Muscle of back (tissue), 11 donors: ENCODE measurements around the gene VSTM2B. TPM values are rescaled to one million over a fixed set of nuclear protein-coding genes. Genes with fewer than 3 reads are reported as not detected.
"Not testable (repeated sequence)": the region's sequence is repeated elsewhere in the genome, so short reads cannot be mapped to it uniquely, and the experiment has no call there.

Source experiments
- DNase-seq, 3 donors: peaks; one replicate each; pipeline versions ENCODE4 v3.0.0 to v3.0.0-alpha.2; 2013
- polyA plus RNA-seq, 10 donors: library from polyadenylated mRNA; unstranded; fragments of 120-200 nt; gene quantifications; one replicate each; pipeline ENCODE4 v1.2.1, GENCODE V29; 2013; ENCODE audit not compliant: insufficient read length in 10 of 10

The VSTM2B gene
- polyA plus RNA-seq, 10 donors: 0.14 to 0.52 (median 0.42) TPM; not detected in 5

- DNase-seq: no peak
Measured at GRCh38 chr19:29545866-29546582, 20.2 kb downstream of the VSTM2B start.

DNA sequence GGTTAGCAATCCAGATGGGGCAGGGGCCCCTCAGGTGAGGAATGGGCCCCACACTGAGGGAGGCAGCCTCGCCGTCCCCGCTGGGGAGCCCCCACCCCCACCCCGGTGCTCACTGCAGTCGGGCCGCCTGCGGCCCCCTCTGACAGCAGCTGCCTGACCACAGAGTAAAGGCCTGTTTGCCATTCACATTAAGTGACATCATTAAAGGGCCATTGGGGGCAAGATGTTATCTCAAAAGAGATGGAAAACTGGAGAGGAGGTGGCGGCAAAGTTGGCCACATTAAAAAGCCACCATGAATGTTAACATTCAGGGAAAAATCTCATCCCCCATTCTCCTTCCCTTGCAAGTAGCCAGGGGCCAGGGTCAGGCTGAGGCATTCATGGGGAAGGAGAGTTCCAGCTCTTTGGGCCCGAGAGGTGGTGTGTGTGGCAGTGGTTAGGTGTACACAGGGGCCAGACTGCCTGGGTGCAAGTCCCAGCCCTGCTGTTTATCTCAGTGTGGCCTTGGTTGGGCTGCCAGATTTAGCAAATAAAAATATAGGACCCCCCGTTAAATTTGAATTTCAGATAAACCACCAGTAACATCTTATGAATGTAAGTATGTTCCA lies 20.9 kb downstream of the VSTM2B start:
- DNase-seq: no peak

- DNase-seq: no peak
Measured at GRCh38 chr19:29547361-29547960, 21.7 kb downstream of the VSTM2B start.

- no peak for DNase-seq
Measured at GRCh38 chr19:29547981-29548380, 22.2 kb downstream of the VSTM2B start.

- DNase-seq: no peak
Measured at GRCh38 chr19:29548483-29549085, 22.8 kb downstream of the VSTM2B start.

DNA sequence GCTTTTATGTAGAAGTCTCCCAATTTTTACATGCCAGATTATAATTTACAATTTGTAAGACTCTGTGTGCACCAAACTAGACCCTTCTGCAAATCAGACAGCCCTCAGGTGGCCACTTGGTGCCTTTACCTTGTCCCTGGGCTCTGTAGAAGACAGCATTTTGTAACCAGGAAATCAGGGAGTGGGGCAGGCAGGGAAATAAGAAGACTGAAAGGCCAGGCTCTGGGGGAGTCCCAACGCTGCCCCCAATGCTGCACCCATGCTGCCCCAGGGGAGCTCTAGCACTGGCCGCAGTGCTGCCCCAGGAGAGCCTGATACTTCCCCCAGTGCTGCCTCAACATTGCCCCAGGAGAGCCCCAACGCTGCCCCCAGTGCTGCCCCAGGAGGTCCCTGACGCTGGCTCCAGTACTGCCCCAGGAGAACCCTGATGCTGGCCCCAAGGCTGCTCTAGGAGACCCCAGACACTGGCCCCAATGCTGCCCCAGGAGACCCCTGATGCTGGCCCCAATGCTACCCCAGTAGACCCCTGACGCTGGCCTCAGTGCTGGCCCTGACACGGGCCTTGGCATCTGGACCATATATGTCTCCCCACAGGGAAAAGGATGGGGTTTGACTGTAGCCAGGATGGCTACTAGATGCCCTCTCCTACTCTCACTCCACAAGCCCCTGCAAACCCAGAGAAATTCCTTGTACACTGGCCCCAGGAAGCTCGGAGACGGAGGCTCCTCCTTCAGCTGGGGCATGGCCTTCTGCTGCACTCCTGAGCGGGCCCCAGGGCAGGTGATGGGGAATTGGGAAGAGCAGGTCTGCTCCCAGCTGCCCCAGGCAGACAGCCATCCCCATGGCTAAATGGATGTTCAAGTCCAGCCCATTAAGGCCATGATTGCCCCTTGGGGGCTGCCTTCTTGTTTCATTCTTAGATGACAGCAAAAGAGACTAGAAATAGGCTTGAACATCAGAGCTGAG lies 23.6 kb downstream of the VSTM2B start:
- DNase-seq: no peak

GRCh38 chr19:29550896-29551295 lies 25.1 kb downstream of the VSTM2B start:
- DNase-seq: no peak

GRCh38 chr19:29551774-29552173 lies 26.0 kb downstream of the VSTM2B start:
- DNase-seq: no peak

GRCh38 chr19:29552454-29553280 lies 26.9 kb downstream of the VSTM2B start:
- DNase-seq: no peak

GRCh38 chr19:29554149-29554548 lies 28.4 kb downstream of the VSTM2B start:
- no peak for DNase-seq

- DNase-seq: not testable (repeated sequence)
Measured at GRCh38 chr19:29559110-29559509, 33.3 kb downstream of the VSTM2B start.

DNA sequence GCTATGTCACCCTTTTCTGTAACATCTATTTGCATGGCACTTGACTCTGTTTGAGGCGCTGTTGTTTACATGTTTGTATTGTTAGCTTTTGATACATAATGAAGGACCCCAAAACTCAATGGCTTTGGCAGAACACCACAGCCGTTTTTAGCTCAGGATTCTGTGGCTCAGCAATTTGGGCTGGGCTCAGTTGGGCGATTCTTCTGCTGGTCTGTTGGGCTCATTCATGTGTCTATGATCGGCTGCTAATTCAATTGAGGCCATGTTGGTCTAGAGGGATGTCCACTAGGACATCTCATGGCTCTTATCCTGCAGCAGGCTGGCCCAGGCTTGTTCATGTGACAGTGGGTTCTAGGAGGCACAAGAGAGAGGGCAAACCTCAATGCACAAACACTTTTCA lies 33.9 kb downstream of the VSTM2B start:
- DNase-seq: no peak

GRCh38 chr19:29560313-29561075 lies 34.7 kb downstream of the VSTM2B start:
- no peak for DNase-seq

DNA sequence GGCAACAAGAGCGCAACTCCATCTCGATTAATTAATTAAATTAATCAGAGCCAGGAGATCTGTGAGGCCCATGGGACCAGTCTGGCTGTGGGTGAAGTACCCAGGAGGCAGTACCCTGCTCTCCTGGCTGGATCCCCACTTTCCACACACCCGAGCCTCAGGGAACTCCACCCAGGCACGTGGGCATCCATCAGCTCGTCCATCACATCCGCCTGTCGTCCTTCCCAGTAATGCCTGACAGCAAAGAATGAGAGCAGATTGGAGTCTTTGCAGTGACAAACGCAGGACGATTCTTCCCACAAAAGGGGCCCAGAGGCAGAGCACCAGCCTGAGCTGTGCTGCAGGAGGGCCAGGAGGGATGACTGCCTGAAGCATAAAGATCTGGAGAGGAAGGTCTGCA lies 35.8 kb downstream of the VSTM2B start:
- no peak for DNase-seq

DNA sequence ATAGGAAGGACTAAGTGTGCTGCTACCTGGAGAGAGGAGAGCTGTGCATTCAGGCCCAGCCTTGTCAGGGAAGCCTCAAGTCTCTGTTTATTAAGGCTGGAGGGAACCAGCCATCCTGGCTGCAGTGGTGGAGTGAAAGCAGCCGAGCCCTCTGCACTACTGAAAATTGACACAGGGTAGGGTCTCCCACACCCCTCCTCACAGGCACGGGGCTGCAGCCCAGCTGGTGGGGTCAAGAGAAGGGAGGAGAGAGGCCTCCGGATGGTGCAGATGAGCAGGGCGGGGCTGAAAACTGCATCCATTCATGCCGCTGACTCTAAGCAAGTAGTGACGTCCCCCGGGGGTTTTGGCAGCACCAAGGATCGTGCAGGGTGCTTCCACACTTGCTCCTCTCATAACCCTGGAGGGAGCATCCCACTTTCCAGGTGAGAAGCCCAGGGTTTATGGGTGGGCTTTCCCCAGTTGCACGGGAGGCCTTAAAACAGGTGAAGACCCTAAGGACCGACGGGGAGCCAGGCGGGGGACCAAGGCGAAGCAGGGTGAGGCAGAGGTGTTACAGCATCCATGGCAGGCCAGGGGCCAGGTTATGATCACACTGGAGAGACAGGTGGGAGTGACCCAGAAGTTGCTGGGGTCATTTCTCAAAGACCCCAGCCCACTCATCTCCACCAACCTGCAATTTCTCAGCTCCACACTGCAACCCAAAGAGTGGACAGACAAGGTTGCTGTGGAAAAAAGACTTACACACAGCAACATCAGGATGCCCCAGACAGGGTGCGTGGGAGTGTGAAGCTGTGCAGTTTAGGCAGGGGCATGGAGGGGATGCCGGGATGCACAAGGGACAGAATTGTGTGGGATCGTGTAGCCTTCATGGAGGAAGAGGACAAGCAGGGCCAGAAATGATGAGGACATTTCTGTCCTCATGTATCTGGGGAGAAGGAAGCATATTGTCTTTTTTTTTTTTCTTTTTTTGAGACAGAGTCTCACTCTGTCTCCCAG lies 36.8 kb downstream of the VSTM2B start:
- DNase-seq: no peak

DNA sequence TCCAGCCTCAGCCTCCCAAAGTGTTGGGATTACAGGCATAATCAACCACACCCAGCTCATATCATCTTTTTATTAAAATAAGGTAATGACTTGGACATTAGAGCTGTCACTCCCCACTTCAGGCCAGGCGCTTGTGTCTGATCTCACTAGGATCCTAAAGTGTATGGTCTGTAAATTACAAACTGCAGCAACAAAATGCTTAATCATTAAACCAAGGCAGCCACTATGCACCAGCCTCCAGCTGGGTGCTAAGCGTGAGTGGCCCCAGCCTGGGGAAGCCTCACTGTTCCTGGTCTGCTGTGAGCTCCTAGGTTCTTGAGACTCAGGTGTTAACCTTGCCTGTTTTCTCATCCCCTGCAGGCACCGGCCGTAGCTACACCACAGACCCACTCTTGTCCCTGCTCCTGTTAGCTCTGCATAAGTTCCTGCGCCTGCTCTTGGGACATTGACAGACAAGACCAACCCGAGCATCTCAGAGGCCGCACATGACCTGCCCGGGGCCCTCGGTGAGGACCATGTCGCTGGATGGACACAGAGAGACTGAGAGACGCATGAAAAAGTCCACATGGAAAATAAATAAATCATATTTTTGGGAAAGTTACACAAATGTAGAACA lies 37.8 kb downstream of the VSTM2B start:
- no peak for DNase-seq

DNA sequence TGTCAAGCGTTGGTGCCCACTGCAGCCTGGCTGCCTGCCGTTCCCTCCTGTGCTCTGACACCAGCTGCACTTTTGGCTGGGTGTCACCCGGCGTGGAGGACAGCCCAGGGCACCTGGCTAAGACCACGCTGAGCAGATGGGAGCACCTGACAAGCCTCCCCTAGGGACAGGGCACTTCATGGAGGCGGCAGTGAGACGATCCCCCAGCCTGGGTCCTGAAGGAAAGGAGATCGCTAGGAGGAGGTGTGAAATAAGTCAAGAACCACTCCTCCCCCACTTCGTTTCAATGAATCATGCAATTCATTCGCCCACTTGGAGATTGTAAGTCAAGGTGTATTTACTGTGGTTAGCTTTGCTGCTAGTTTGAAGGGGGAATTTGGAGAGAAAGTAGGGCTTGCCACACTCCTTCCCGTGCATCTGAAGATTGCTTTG lies 38.8 kb downstream of the VSTM2B start:
- no peak for DNase-seq

GRCh38 chr19:29565171-29565570 lies 39.4 kb downstream of the VSTM2B start:
- DNase-seq: no peak
